ENCODE data around the gene SELENOW. TPM values are rescaled to one million over a fixed set of nuclear protein-coding genes. Genes with fewer than 3 reads are reported as not detected.

SELENOW gene
- 257 and 284 TPM in 2 replicates for total RNA-seq

DNA sequence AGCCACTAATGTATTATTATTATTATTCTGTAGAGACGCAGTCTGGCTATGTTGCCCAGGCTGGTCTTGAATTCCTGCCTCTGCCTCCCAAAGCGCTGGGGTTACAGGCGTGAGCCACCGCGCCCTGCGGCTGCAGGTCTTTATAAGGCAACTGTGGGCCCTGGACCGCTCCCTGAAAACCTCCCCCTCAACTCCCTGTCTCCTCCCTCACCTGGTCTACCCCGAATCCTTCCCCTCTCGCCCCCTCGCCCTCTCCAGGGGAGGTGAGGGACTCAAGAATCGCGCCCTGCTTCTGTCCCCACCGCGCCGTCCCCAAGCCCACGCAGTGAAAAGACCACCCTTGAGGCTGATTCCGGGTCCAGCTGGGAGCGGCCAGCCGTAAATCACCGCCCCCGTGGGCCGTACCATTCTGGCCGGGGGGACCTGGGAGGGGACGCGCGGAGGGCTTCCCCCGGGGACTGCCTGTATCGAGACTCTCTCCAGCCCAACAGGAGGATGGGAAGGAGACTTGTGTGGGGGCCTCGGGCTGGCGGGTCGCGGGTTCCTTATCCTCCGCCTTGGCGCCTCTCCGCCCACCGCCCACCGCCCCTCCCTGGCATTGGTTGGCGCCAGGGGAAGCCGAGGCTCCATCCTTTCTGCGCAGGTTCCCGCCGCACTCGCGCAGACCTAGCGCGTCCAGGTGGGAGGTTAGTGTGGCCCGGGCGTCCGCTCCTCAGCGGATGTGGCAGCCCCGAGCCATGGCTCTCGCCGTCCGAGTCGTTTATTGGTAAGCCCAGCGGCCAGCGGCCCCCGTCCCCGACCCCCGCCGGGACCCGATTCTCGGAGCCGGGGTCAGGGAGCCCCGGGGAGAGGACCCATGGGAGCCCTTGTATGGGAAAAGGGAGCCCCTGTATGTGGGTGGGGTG, at the start of gene SELENOW:
Gene SELENOW (plus strand): TSS at position 655 of the 905 bp plus-strand sequence. CDS start 83 bp downstream, at position 738.

DNA sequence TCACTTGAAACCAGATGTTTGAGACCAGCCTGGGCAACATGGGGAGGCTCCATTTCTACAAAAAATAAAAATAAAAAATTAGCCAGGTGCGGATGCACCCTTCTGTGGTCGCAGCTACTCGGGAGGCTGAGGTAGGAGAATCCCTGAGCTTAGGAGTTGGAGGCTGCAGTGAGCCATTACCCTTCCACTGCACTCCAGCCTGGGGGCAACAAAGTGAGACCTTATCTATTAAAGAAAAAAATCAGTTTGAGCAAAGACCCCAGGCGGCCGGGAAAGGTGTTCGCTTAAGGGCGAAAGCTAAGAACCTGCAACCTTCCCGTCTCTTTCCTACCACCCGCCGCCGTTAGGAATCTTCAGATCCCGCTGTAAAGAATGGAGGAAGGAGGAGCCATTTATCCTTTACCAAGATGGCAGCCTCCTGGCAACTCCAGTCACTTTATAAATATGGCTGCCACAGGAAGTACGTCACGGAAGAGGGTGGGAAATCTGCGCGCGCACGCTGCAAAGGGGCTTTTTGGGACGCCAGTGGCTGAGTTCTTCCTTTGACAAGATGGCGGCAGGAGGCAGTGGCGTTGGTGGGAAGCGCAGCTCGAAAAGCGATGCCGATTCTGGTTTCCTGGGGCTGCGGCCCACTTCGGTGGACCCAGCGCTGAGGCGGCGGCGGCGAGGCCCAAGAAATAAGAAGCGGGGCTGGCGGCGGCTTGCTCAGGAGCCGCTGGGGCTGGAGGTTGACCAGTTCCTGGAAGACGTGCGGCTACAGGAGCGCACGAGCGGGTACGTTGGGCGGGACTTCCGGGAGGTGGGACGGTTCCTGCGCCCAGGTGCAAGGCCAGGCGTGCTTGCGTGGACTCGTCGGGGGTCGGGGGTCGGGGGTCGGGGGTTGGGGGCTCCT, 33.2 kb upstream of the SELENOW start, which contains the start of gene NOP53:
Gene NOP53 (plus strand): TSS at position 537 of the 892 bp plus-strand sequence. CDS start 14 bp downstream, at position 551.

DNA sequence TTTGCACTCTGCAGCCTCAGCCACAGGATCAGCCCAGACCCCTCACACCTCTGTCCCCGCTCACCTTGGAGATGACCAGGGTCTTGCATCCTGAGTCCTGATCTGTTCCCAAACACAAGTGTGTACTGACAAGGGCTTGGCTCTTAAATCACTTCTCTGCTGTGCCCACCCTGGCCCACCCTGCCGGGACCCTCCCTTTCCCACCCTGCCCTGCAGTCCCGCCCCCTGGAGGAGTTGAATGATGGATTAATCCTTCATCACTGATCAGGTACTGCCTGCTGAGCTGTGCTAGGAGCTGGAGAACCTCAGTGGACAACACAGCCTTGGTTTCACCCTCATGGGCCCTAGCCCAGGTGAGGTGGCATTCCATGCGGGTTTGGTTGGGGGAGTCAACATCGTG, 25.9 kb downstream of the SELENOW start, which contains the start of gene TPRX1:
Gene TPRX1 (minus strand): TSS at position 101 of the 400 bp plus-strand sequence. CDS start 12 bp downstream, at position 89.

DNA sequence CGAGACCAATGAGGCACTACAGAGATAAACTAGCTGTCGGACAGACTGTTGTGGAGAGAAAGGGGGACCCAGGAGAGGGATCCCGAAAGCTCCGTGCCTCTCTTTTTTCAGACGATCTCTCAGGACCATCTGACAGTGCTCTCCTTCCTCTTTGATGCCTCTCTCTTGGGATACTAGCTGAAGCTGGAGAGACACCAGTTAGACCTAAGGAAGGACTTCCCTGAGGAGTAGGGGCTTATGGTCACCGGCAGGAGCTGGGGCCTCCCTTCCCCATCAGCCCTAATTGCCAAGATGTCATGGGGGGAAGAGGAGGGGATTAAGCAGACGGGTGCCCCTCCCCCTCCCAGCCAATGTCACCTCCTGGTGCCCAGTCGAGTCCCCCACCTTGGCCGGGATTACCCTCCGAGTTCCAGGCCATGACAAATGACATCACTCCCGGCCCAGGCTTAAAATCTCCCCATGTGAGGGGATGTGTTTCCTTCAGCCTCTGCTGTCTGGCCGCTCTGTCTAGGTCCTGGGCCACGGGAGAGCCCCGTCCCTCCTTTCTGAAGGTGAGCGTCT, 43.0 kb downstream of the SELENOW start, which contains the start of gene CRX:
Gene CRX (plus strand): TSS at position 478 of the 561 bp plus-strand sequence. CDS start 12,507 bp downstream, outside the sequence.

Other genes starting within 250 kb of the SELENOW start
- 0.12 and 0.13 TPM in 2 replicates for gene ZNF541, start 205.6 kb upstream of the SELENOW start, total RNA-seq
- gene BICRA, start 169.6 kb upstream of the SELENOW start, total RNA-seq = 2.8 and 4.1 TPM in 2 replicates
- gene EHD2, start 65.3 kb upstream of the SELENOW start, total RNA-seq = 146 and 197 TPM in 2 replicates
- 46.3 and 48.6 TPM in 2 replicates for gene NOP53, start 33.2 kb upstream of the SELENOW start, total RNA-seq
- gene TPRX1, start 25.8 kb downstream of the SELENOW start, total RNA-seq = not detected in 2 replicates
- gene CRX, start 43.2 kb downstream of the SELENOW start, total RNA-seq = not detected in 2 replicates
- gene TPRX2, start 80.5 kb downstream of the SELENOW start, total RNA-seq = not detected in 2 replicates
- gene SULT2A1, start 107.6 kb downstream of the SELENOW start, total RNA-seq = not detected in 2 replicates
- gene BSPH1, start 213.5 kb downstream of the SELENOW start, total RNA-seq = not detected in 2 replicates
- gene ELSPBP1, start 215.9 kb downstream of the SELENOW start, total RNA-seq = not detected in 2 replicates

Measured in aortic smooth muscle cell (primary cell).